ENCODE measurements around the gene ATP2A1. TPM values are rescaled to one million over a fixed set of nuclear protein-coding genes. Genes with fewer than 3 reads are reported as not detected.
"Not testable (repeated sequence)": the region's sequence is repeated elsewhere in the genome, so short reads cannot be mapped to it uniquely, and the experiment has no call there.

ATP2A1 gene
- total and polyA plus RNA-seq, 2 experiments from 2014 or later, result 0.09 to 0.11 TPM

- H2AFZ ChIP-seq, result peak within 1 kb of the TSS; percentile 92
- peak; percentile 94 for DNase-seq
- WGBS, 2 experiments (ENCODE audit: low coverage in 1 of 2, low lambda C conversion rate in 2 of 2, missing lambda C conversion rate in 2 of 2), result 2 to 5% methylated on average over 13 to 63 of the region's 66 CpGs
- H3K9me2 ChIP-seq (ENCODE audit: insufficient read depth), result no peaks in the 10 kb centered on the region
- no peaks in the 10 kb centered on the region for H3K79me2 ChIP-seq (ENCODE audit: insufficient read depth)
- H3K4me1 ChIP-seq (ENCODE audit: insufficient read depth), result no peaks in the 10 kb centered on the region
- H3K36me3 ChIP-seq (ENCODE audit: low read depth), result no peaks in the 10 kb centered on the region
- H3F3A ChIP-seq (ENCODE audit: insufficient read depth), result peaks cover 8% of the 10 kb centered on the region; the same call in 1 of the 2 replicates
- peak within 1 kb of the TSS; percentile 89 for H3K27ac ChIP-seq
- H3K4me3 ChIP-seq, result peak within 1 kb of the TSS; percentile 85
- H3K9me3 ChIP-seq (ENCODE audit: low read depth), result no peaks in the 10 kb centered on the region
- H3K4me2 ChIP-seq (ENCODE audit: unreplicated experiment), result peak within 1 kb of the TSS; percentile 86
- in situ Hi-C loops (cut with MboI), result loop anchor here (25.0 kb wide), 1 partner anchor 388 kb away; the partner anchor contains the start of gene NUPR1
- H3K9ac ChIP-seq, result peak within 1 kb of the TSS; percentile 94
- TF ChIP-seq EZH2 (IDR thresholded peaks at IDR 0.05; ENCODE audit: insufficient read depth, poor library complexity, severe bottlenecking) (no peak), EZH2phosphoT487 (IDR thresholded peaks at IDR 0.05; ENCODE audit: insufficient read depth, low read depth) (no peak)
- H3K27me3 ChIP-seq (replicated peaks; ENCODE audit: insufficient read depth), result no peaks in the 10 kb centered on the region
- H4K20me1 ChIP-seq (ENCODE audit: insufficient read depth), result no peaks in the 10 kb centered on the region
These were observed 46.6 kb downstream of the ATP2A1 start, which contains the start of gene RABEP2 for GRCh38 chr16:28924762-28925385. Gene RABEP2 (minus strand): TSS chr16:28925238. CDS start chr16:28925163, 75 bp downstream.

DNA sequence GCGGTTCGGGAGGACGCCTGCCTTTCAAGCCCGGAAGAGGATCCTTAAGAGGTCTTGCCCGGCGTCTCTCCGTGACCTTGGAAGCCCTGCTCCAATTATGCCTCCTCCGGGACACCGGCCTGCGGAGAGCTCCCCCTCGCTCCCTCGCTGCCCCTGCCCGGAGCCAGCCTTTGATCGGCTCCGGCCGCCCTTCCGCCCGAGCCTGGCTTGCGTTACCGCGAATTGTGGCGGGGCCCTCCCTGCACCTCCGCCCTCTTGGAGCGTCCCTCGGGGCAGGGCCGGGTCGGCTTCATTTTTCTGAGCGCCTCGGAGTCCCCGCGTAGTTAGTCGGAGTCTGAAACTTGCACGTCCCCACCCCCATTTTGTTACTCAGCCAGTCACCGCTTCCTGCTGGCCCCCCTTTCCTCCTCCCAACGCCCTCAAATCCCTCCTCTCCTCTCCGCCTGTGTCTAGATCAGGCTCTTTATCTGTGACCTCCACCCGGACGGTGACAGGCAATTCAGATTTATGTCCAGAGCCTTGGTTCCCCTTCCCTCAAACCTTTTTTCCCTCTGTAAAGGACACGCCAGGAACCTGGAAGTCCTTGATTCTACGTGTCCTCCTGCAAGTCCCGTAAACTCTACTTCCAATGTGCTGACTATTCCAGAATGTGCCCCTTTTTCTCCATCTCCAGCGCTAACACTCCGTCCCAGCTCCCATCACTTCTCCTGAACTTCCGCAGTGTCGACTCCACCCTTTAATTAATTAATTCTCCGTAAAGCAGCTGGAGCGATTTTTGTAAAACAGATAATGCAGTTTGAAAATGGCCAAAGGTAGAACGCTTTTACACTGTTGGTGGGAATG is 47.3 kb downstream of the ATP2A1 start:
- peak; percentile 81 for DNase-seq
- in situ Hi-C loops (cut with MboI), result loop anchor here (25.0 kb wide), 1 partner anchor 388 kb away; the partner anchor contains the start of gene NUPR1

DNA sequence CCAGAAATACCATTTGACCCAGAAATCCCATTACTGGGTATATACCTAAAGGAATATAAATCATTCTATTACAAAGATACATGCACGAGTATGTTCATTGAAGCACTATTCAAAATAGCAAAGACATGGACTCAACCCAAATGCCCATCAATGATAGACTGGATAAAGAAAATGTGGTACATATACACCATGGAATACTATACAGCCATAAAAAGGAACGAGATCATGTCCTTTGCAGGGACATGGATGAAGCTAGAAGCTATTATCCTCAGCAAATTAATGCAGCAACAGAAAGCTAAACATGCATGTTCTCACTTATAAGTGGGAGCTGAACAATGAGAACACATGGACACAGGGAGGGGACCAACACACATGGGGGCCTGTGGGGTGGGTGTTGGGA is 48.0 kb downstream of the ATP2A1 start:
- peak overlapping the region; percentile 86 for H3K4me2 ChIP-seq (ENCODE audit: unreplicated experiment)
- peak overlapping the region; percentile 94 for H3K9ac ChIP-seq
- 68 to 74% methylated on average over 2 of the region's 2 CpGs for WGBS, 2 experiments (ENCODE audit: low coverage in 1 of 2, low lambda C conversion rate in 2 of 2, missing lambda C conversion rate in 2 of 2)

More for the DNA sequence above, 47.3 kb downstream of the ATP2A1 start:
- WGBS, 2 experiments (ENCODE audit: low coverage in 1 of 2, low lambda C conversion rate in 2 of 2, missing lambda C conversion rate in 2 of 2), result 2% methylated on average over 32 to 44 of the region's 48 CpGs
- Histone ChIP-seq H3K4me3 (peak overlapping the region; percentile 85), H3F3A (ENCODE audit: insufficient read depth) (peaks cover 8% of the 10 kb centered on the region; the same call in 1 of the 2 replicates), H4K20me1 (ENCODE audit: insufficient read depth) (no peaks in the 10 kb centered on the region), H3K79me2 (ENCODE audit: insufficient read depth) (no peaks in the 10 kb centered on the region), H3K27ac (peak overlapping the region; percentile 89), H2AFZ (peak overlapping the region; percentile 92), H3K4me2 (ENCODE audit: unreplicated experiment) (peak overlapping the region; percentile 86), H3K36me3 (ENCODE audit: low read depth) (no peaks in the 10 kb centered on the region), H3K9ac (peak overlapping the region; percentile 94), H3K4me1 (ENCODE audit: insufficient read depth) (no peaks in the 10 kb centered on the region), H3K27me3 (replicated peaks; ENCODE audit: insufficient read depth) (no peaks in the 10 kb centered on the region), H3K9me2 (ENCODE audit: insufficient read depth) (no peaks in the 10 kb centered on the region), H3K9me3 (ENCODE audit: low read depth) (no peaks in the 10 kb centered on the region)
- TF ChIP-seq EZH2 (IDR thresholded peaks at IDR 0.05; ENCODE audit: insufficient read depth, poor library complexity, severe bottlenecking), result no peak
- TF ChIP-seq EZH2phosphoT487 (IDR thresholded peaks at IDR 0.05; ENCODE audit: insufficient read depth, low read depth), result no peak

GRCh38 chr16:28927815-28928214 is 49.5 kb downstream of the ATP2A1 start:
- 100% methylated on average over 1 of the region's 1 CpG for WGBS, 2 experiments (ENCODE audit: low coverage in 1 of 2, low lambda C conversion rate in 2 of 2, missing lambda C conversion rate in 2 of 2)

More for the DNA sequence above, 48.0 kb downstream of the ATP2A1 start:
- DNase-seq; H3K4me1 ChIP-seq (ENCODE audit: insufficient read depth); H3K27ac ChIP-seq; H3K36me3 ChIP-seq (ENCODE audit: low read depth); H3K9me3 ChIP-seq (ENCODE audit: low read depth); H3K9me2 ChIP-seq (ENCODE audit: insufficient read depth); H3F3A ChIP-seq (ENCODE audit: insufficient read depth); H4K20me1 ChIP-seq (ENCODE audit: insufficient read depth); H3K79me2 ChIP-seq (ENCODE audit: insufficient read depth); H3K27me3 ChIP-seq (replicated peaks; ENCODE audit: insufficient read depth): not testable (repeated sequence)
- in situ Hi-C loops (cut with MboI), result loop anchor here (25.0 kb wide), 1 partner anchor 389 kb away; the partner anchor contains the start of gene NUPR1
- Histone ChIP-seq H3K4me3 (peak overlapping the region; percentile 85), H2AFZ (peak overlapping the region; percentile 92)

More at GRCh38 chr16:28927815-28928214, 49.5 kb downstream of the ATP2A1 start:
- Histone ChIP-seq H3K9me3 (ENCODE audit: low read depth) (no peaks in the 10 kb centered on the region), H4K20me1 (ENCODE audit: insufficient read depth) (no peaks in the 10 kb centered on the region), H3K4me3 (no peak overlapping the region), H3K4me1 (ENCODE audit: insufficient read depth) (no peaks in the 10 kb centered on the region), H3K36me3 (ENCODE audit: low read depth) (no peaks in the 10 kb centered on the region), H3K9me2 (ENCODE audit: insufficient read depth) (no peaks in the 10 kb centered on the region), H3K79me2 (ENCODE audit: insufficient read depth) (no peaks in the 10 kb centered on the region), H3K27me3 (replicated peaks; ENCODE audit: insufficient read depth) (no peaks in the 10 kb centered on the region), H2AFZ (no peak overlapping the region), H3F3A (ENCODE audit: insufficient read depth) (peaks cover 8% of the 10 kb centered on the region; the same call in 1 of the 2 replicates), H3K4me2 (ENCODE audit: unreplicated experiment) (no peak overlapping the region), H3K9ac (no peak overlapping the region), H3K27ac (no peak overlapping the region)
- DNase-seq, result no peak
- in situ Hi-C loops (cut with MboI), result loop anchor here (25.0 kb wide), 1 partner anchor 391 kb away; the partner anchor contains the start of gene NUPR1
- TF ChIP-seq EZH2 (IDR thresholded peaks at IDR 0.05; ENCODE audit: insufficient read depth, poor library complexity, severe bottlenecking), result no peak
- no peak for TF ChIP-seq EZH2phosphoT487 (IDR thresholded peaks at IDR 0.05; ENCODE audit: insufficient read depth, low read depth)

Data from GM23248 (cell line).